H9 (cell line): ENCODE data around the gene ENPP7. TPM values are rescaled to one million over a fixed set of nuclear protein-coding genes. Genes with fewer than 3 reads are reported as not detected.
"Not testable (repeated sequence)": the region's sequence is repeated elsewhere in the genome, so short reads cannot be mapped to it uniquely, and the experiment has no call there.

ENCODE experiments used
- DNase-seq: peaks from one replicate; pipeline ENCODE4 v3.0.0-alpha.2; 2017
- H2AFZ ChIP-seq: one replicate; pipeline ENCODE4 v1.6.1; 2013; ENCODE audit warnings: mild to moderate bottlenecking, low read length, control low read depth, moderate library complexity
- H2AK5ac ChIP-seq: 2 replicates; pipeline ENCODE4 v1.6.1; 2013; ENCODE audit warnings: low read length, control low read depth, mixed read lengths; ENCODE audit not compliant: insufficient read length
- H2BK120ac ChIP-seq: one replicate; pipeline ENCODE4 v1.6.1; 2013; ENCODE audit warnings: low read depth, mild to moderate bottlenecking, low read length, control low read depth, inconsistent platforms; ENCODE audit not compliant: poor library complexity, severe bottlenecking
- H2BK12ac ChIP-seq: 2 replicates; pipeline ENCODE4 v1.6.1; 2013; ENCODE audit warnings: low read length, control low read depth, mixed read lengths, low read depth; ENCODE audit not compliant: insufficient read length
- H2BK15ac ChIP-seq: 2 replicates; pipeline ENCODE4 v1.6.1; 2013; ENCODE audit warnings: low read depth, low read length, control low read depth
- H2BK20ac ChIP-seq: one replicate; pipeline ENCODE4 v1.6.1; 2013; ENCODE audit warnings: low read depth, mild to moderate bottlenecking, low read length, control low read depth, inconsistent platforms; ENCODE audit not compliant: poor library complexity, severe bottlenecking
- H2BK5ac ChIP-seq: 2 replicates; pipeline ENCODE4 v1.6.1; 2013; ENCODE audit warnings: low read length, control low read depth, mixed read lengths; ENCODE audit not compliant: insufficient read length
- H3K14ac ChIP-seq: 2 replicates; pipeline ENCODE4 v1.6.1; 2013; ENCODE audit warnings: low read length, control low read depth; ENCODE audit not compliant: insufficient read depth
- H3K18ac ChIP-seq: 2 replicates; pipeline ENCODE4 v1.6.1; 2013; ENCODE audit warnings: low read depth, mild to moderate bottlenecking, mixed read lengths, low read length, control low read depth; ENCODE audit not compliant: insufficient read length
- H3K23ac ChIP-seq: 2 replicates; pipeline ENCODE4 v1.6.1; 2013; ENCODE audit warnings: low read length, control low read depth, mixed read lengths, low read depth; ENCODE audit not compliant: insufficient read length
- H3K23me2 ChIP-seq: 2 replicates; pipeline ENCODE4 v1.6.1; 2013; ENCODE audit warnings: low read depth, mild to moderate bottlenecking, mixed read lengths, low read length, control low read depth; ENCODE audit not compliant: insufficient read length, poor library complexity, severe bottlenecking
- H3K27ac ChIP-seq: 2 replicates; pipeline ENCODE4 v1.5.1; 2013; ENCODE audit warnings: low read length, control low read depth, mixed read lengths, low read depth; ENCODE audit not compliant: insufficient read length
- H3K27me3 ChIP-seq: 2 replicates; pipeline ENCODE4 v1.6.1; 2013; ENCODE audit warnings: low read length, control low read depth, inconsistent platforms; ENCODE audit not compliant: insufficient read depth
- H3K4ac ChIP-seq: 2 replicates; pipeline ENCODE4 v1.6.1; 2013; ENCODE audit warnings: low read depth, mild to moderate bottlenecking, control low read depth, inconsistent platforms, low read length, moderate library complexity
- H3K4me1 ChIP-seq: 2 replicates; pipeline ENCODE4 v1.6.1; 2013; ENCODE audit warnings: low read length, control low read depth, inconsistent platforms; ENCODE audit not compliant: insufficient read depth
- H3K4me2 ChIP-seq: 2 replicates; pipeline ENCODE4 v1.6.1; 2013; ENCODE audit warnings: low read length, control low read depth, mixed read lengths; ENCODE audit not compliant: insufficient read length, insufficient read depth
- H3K56ac ChIP-seq: 2 replicates; pipeline ENCODE4 v1.6.1; 2013; ENCODE audit warnings: low read depth, mild to moderate bottlenecking, mixed read lengths, low read length, control low read depth; ENCODE audit not compliant: insufficient read length
- H3K79me1 ChIP-seq: 2 replicates; pipeline ENCODE4 v1.6.1; 2013; ENCODE audit warnings: low read depth, mild to moderate bottlenecking, moderate library complexity, low read length, control low read depth, inconsistent platforms; ENCODE audit not compliant: insufficient read depth, poor library complexity, severe bottlenecking
- H3K79me2 ChIP-seq: 2 replicates; pipeline ENCODE4 v1.6.1; 2013; ENCODE audit warnings: low read length, control low read depth, inconsistent platforms; ENCODE audit not compliant: insufficient read depth
- H3K9ac ChIP-seq: 2 replicates; pipeline ENCODE4 v1.6.1; 2013; ENCODE audit warnings: low read length, control low read depth, mixed read lengths; ENCODE audit not compliant: insufficient read length; ENCODE audit errors: extremely low read depth
- H3K9me3 ChIP-seq: one replicate; pipeline ENCODE4 v1.6.1; 2013; ENCODE audit warnings: low read depth, low read length, inconsistent platforms; ENCODE audit not compliant: control insufficient read depth
- H3T11ph ChIP-seq: one replicate; pipeline ENCODE4 v1.6.1; 2013; ENCODE audit warnings: mild to moderate bottlenecking, low read length, control low read depth, inconsistent platforms
- H4K20me1 ChIP-seq: one replicate; pipeline ENCODE4 v1.6.1; 2013; ENCODE audit not compliant: control insufficient read depth, insufficient read length, insufficient read depth
- H4K5ac ChIP-seq: 2 replicates; pipeline ENCODE4 v1.6.1; 2013; ENCODE audit warnings: low read depth, mild to moderate bottlenecking, mixed read lengths, low read length, control low read depth; ENCODE audit not compliant: insufficient read length
- H4K8ac ChIP-seq: replicated peaks from 2 replicates; pipeline ENCODE4 v1.6.1; 2013; ENCODE audit warnings: low read length, control low read depth, mixed read lengths, low read depth; ENCODE audit not compliant: insufficient read length
- H4K91ac ChIP-seq: 2 replicates; pipeline ENCODE4 v1.6.1; 2013; ENCODE audit warnings: low read depth, mild to moderate bottlenecking, moderate library complexity, mixed read lengths, low read length, control low read depth; ENCODE audit not compliant: insufficient read length
- H3K27ac Mint-ChIP-seq, 3 experiments: 2 replicates in 2 of 3; 3 replicates in 1 of 3; pipeline ENCODE4 v1.8.0; 2020 to 2021; ENCODE audit warnings: mixed read lengths in 3 of 3, mild to moderate bottlenecking in 1 of 3, moderate library complexity in 1 of 3
- H3K27me3 Mint-ChIP-seq: 2 replicates; pipeline ENCODE4 v1.8.0; 2021; ENCODE audit warnings: low read depth, mild to moderate bottlenecking, moderate library complexity, mixed read lengths
- H3K36me3 Mint-ChIP-seq, 3 experiments: 2 replicates in 2 of 3; 3 replicates in 1 of 3; pipeline ENCODE4 v1.8.0; 2020 to 2021; ENCODE audit warnings: low read depth in 3 of 3, mixed read lengths in 3 of 3; ENCODE audit not compliant: insufficient read depth in 1 of 3
- H3K4me1 Mint-ChIP-seq, 2 experiments: 2 replicates each; pipeline ENCODE4 v1.8.0; 2020; ENCODE audit warnings: mixed read lengths in 2 of 2
- H3K4me3 Mint-ChIP-seq, 2 experiments: 2 replicates in 1 of 2; 3 replicates in 1 of 2; pipeline ENCODE4 v1.8.0; 2020 to 2021; ENCODE audit warnings: mild to moderate bottlenecking in 2 of 2, mixed read lengths in 2 of 2, moderate library complexity in 1 of 2
- H3K9me3 Mint-ChIP-seq, 2 experiments: 2 replicates in 1 of 2; 3 replicates in 1 of 2; pipeline ENCODE4 v1.8.0; 2020; ENCODE audit warnings: mild to moderate bottlenecking in 2 of 2, mixed read lengths in 2 of 2, moderate library complexity in 1 of 2
- CTCF ChIP-seq: fragments of 200-600 bp; sonication (generic); conservative IDR thresholded peaks from 3 replicates; pipeline ENCODE4 v1.8.0; 2021; ENCODE audit warnings: antibody characterized with exemption, mild to moderate bottlenecking
- WGBS: extraction: QIAGEN DNeasy Blood & Tissue Kit; methylation state at CpG from one replicate; pipeline ENCODE4 v1.1.7; 2013; ENCODE audit warnings: missing lambda C conversion rate, low lambda C conversion rate, mixed read lengths; ENCODE audit not compliant: insufficient read length; ENCODE audit errors: extremely low coverage; 5-methylcytosine and 5-hydroxymethylcytosine counted together
- total RNA-seq: library from RNA; stranded (reverse); gene quantifications from 2 replicates; pipeline ENCODE4 v1.2.1, GENCODE V29; 2021

Gene ENPP7
- total RNA-seq, 1 experiment from 2014 or later = not detected

GRCh38 chr17:79771276-79771675, 40.5 kb downstream of the ENPP7 start:
- Histone ChIP-seq H2BK5ac (no peak overlapping the region), H3K27ac (no peak overlapping the region), H4K5ac (no peak overlapping the region), H4K20me1 (no peaks in the 10 kb centered on the region), H2AK5ac (no peak overlapping the region), H3K23me2 (no peaks in the 10 kb centered on the region), H3K9ac (no peak overlapping the region), H3K9me3 (no peaks in the 10 kb centered on the region), H2BK120ac (no peak overlapping the region), H2BK12ac (no peak overlapping the region), H3K4me2 (no peak overlapping the region), H3K79me2 (no peaks in the 10 kb centered on the region), H3K79me1 (no peaks in the 10 kb centered on the region), H3K27me3 (no peaks in the 10 kb centered on the region), H3K23ac (no peak overlapping the region), H4K8ac (no peak overlapping the region), H2AFZ (no peak overlapping the region), H2BK20ac (no peak overlapping the region), H3K4ac (no peak overlapping the region), H3K14ac (no peak overlapping the region), H3T11ph (no peak overlapping the region), H3K56ac (no peak overlapping the region), H2BK15ac (no peak overlapping the region), H3K4me1 (no peaks in the 10 kb centered on the region), H3K18ac (no peak overlapping the region), H4K91ac (no peak overlapping the region)
- Mint-ChIP-seq H3K27me3 (peaks cover 52% of the 10 kb centered on the region), H3K9me3 (no peaks in the 10 kb centered on the region), H3K27ac (no peak overlapping the region), H3K36me3 (no peaks in the 10 kb centered on the region), H3K4me3 (no peak overlapping the region), H3K4me1 (peaks cover 15 to 23% of the 10 kb centered on the region in 2 experiments)
- WGBS = no CpG with 5 or more reads among the region's 6 CpGs
- TF ChIP-seq CTCF = no peak
- no peak for DNase-seq

- not testable (repeated sequence) for DNase-seq, H3K36me3 Mint-ChIP-seq, H3K9me3 ChIP-seq, H3K23ac ChIP-seq, H3K14ac ChIP-seq, H3K4ac ChIP-seq, H3K27ac Mint-ChIP-seq, H3K56ac ChIP-seq, H3T11ph ChIP-seq, H2BK5ac ChIP-seq, H2BK15ac ChIP-seq, H4K5ac ChIP-seq, H3K4me1 ChIP-seq, H2AK5ac ChIP-seq, H2AFZ ChIP-seq, H4K20me1 ChIP-seq, H2BK120ac ChIP-seq, H3K27me3 ChIP-seq, H3K4me3 Mint-ChIP-seq, H4K8ac ChIP-seq, H2BK12ac ChIP-seq, H3K79me2 ChIP-seq, H3K27ac ChIP-seq, H3K79me1 ChIP-seq, H3K9me3 Mint-ChIP-seq, H4K91ac ChIP-seq, H3K23me2 ChIP-seq, H2BK20ac ChIP-seq, H3K9ac ChIP-seq, H3K4me2 ChIP-seq, H3K18ac ChIP-seq
- peaks cover 26 to 30% of the 10 kb centered on the region in 2 experiments for H3K4me1 Mint-ChIP-seq
- H3K27me3 Mint-ChIP-seq = peaks cover 53% of the 10 kb centered on the region
- no CpG with 5 or more reads among the region's 9 CpGs for WGBS
Measured at GRCh38 chr17:79772726-79773125, 42.0 kb downstream of the ENPP7 start.
